Measurements from ENCODE around the gene NPRL2. TPM values are rescaled to one million over a fixed set of nuclear protein-coding genes. Genes with fewer than 3 reads are reported as not detected.

The NPRL2 gene
- total RNA-seq, 1 donor from 2014 or later: 18.0 TPM

DNA sequence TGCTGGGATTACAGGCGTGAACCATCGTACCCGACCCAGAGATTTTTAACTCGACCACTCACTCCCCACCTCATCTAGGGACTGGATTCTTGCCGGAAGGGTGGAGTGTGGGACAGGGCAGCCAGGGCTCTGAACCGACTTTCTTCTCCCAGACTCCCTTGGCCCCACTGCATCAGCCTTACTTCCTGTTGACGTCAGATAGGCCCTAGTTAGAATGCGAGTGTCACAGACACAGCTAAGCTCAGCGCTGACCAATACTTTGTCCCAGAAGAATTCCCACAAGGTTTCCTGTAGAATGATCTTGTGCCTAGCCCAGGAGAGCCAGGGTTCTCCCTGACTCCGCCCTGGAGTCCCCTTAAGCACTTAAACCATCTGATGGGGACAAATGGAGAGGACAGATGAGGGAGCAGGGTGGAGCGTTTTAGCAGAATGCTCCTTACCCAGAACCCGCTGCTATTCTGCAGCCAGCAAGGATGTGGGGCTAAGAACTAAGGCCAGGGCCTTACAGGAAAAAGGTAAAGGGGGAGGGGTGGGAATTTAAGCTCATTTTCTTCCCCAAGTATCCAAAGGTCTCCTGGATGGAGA lies 16.7 kb downstream of the NPRL2 start:
- Histone ChIP-seq H3K4me3 (ENCODE audit: low read depth, low read length) (no peak overlapping the region), H3K36me3 (ENCODE audit: control insufficient read depth, insufficient read depth, low read length) (peaks cover 1% of the 10 kb centered on the region)

DNA sequence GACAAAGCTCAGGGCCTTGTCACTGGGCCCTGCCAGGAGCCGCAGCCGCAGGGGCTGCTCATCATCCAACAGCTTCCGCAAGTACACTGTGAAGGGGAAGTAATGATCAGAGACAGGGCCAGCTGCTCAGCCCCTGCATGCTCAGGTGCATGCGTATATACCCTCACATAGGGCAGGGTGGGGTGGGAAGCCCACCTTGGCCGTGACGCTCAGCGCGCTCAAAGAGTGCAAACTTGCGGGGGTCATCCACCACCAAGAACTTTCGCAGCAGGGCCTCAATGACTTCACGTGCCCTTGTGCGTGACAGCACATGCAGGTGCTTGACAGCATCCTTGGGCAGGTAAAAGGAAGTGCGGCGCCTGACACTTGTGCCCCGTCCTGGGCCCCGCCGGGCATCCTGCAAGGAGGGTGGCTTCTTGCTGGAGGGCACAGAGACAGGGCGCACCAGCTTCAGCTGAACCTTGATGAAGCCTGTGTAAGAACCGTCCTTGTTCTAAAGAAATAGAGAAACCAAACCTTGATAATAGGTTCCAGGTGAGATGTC lies 19.1 kb downstream of the NPRL2 start:
- TF ChIP-seq, protein P1, sequence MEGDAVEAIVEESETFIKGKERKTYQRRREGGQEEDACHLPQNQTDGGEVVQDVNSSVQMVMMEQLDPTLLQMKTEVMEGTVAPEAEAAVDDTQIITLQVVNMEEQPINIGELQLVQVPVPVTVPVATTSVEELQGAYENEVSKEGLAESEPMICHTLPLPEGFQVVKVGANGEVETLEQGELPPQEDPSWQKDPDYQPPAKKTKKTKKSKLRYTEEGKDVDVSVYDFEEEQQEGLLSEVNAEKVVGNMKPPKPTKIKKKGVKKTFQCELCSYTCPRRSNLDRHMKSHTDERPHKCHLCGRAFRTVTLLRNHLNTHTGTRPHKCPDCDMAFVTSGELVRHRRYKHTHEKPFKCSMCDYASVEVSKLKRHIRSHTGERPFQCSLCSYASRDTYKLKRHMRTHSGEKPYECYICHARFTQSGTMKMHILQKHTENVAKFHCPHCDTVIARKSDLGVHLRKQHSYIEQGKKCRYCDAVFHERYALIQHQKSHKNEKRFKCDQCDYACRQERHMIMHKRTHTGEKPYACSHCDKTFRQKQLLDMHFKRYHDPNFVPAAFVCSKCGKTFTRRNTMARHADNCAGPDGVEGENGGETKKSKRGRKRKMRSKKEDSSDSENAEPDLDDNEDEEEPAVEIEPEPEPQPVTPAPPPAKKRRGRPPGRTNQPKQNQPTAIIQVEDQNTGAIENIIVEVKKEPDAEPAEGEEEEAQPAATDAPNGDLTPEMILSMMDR (IDR thresholded peaks at IDR 0.05; ENCODE audit: insufficient read depth, low read length, poor library complexity, severe bottlenecking): no peak
- no peak overlapping the region for H3K4me3 ChIP-seq (ENCODE audit: low read depth, low read length)
- peaks cover 1% of the 10 kb centered on the region for H3K36me3 ChIP-seq (ENCODE audit: control insufficient read depth, insufficient read depth, low read length)
- no peaks in the 10 kb centered on the region for H3K27me3 ChIP-seq (ENCODE audit: control insufficient read depth, insufficient read depth, low read length)
- no peak for DNase-seq (ENCODE audit: low read depth)

More for the DNA sequence above, 16.7 kb downstream of the NPRL2 start:
- H3K27me3 ChIP-seq (ENCODE audit: control insufficient read depth, insufficient read depth, low read length): no peaks in the 10 kb centered on the region
- no peak for DNase-seq (ENCODE audit: low read depth)
- TF ChIP-seq, protein P1 (IDR thresholded peaks at IDR 0.05; ENCODE audit: insufficient read depth, low read length, poor library complexity, severe bottlenecking): no peak

GRCh38 chr3:50330330-50330729 lies 20.2 kb downstream of the NPRL2 start:
- DNase-seq (ENCODE audit: low read depth): no peak
- TF ChIP-seq, protein P1 (IDR thresholded peaks at IDR 0.05; ENCODE audit: insufficient read depth, low read length, poor library complexity, severe bottlenecking): no peak
- no peaks in the 10 kb centered on the region for H3K27me3 ChIP-seq (ENCODE audit: control insufficient read depth, insufficient read depth, low read length)
- peaks cover 1% of the 10 kb centered on the region for H3K36me3 ChIP-seq (ENCODE audit: control insufficient read depth, insufficient read depth, low read length)
- H3K4me3 ChIP-seq (ENCODE audit: low read depth, low read length): no peak overlapping the region

DNA sequence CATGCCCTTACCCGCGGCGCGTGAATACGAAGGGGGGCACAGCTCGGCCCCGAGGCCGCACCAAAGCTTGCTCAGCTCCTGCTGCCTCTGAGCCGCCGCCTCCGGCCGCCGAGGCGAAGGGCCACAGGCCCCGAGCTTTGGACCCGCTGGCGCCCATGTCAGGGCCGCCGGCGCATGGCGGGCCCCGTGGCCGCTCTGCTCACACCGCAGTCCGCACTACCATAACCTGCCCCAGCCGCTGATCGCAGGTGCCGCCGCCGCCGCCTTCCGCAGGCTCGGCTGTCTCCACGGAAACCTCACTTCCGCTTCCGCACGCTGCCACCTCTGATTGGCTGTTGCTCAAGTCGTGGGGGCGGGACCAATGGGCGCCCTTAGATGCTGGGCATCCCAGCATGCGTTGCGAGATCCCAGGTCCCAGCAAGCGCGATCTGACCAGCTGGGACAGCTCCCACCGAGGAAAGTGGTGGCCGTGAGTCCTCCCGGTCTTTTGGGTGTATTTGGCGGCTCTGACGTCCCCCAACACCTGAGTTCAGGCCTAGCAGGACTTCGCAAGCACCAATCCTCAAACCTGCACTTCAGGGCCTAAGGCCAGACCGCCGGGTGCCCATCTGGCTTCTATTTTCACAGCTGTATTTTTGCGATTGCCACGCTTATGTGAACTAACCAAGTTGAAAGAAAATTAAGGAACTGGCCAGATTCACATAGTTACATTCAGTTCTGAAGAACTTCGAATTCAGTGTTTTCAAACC lies 22.5 kb downstream of the NPRL2 start, which contains the start of gene TUSC2:
TSS of gene TUSC2 (minus strand) at position 281 of the 749 bp plus-strand sequence. CDS start at position 157, 124 bp downstream.
- peak; percentile 92 for DNase-seq (ENCODE audit: low read depth)
- Histone ChIP-seq H3K4me3 (ENCODE audit: low read depth, low read length) (peak within 1 kb of the TSS; percentile 80), H3K27me3 (ENCODE audit: control insufficient read depth, insufficient read depth, low read length) (no peaks in the 10 kb centered on the region), H3K36me3 (ENCODE audit: control insufficient read depth, insufficient read depth, low read length) (peaks cover 1% of the 10 kb centered on the region)
- TF ChIP-seq, protein P1 (IDR thresholded peaks at IDR 0.05; ENCODE audit: insufficient read depth, low read length, poor library complexity, severe bottlenecking): no peak

GRCh38 chr3:50327129-50327528 lies 23.4 kb downstream of the NPRL2 start:
- TF ChIP-seq, protein P1 (IDR thresholded peaks at IDR 0.05; ENCODE audit: insufficient read depth, low read length, poor library complexity, severe bottlenecking): no peak
- peak overlapping the region; percentile 80 for H3K4me3 ChIP-seq (ENCODE audit: low read depth, low read length)
- H3K27me3 ChIP-seq (ENCODE audit: control insufficient read depth, insufficient read depth, low read length): no peaks in the 10 kb centered on the region
- peaks cover 1% of the 10 kb centered on the region for H3K36me3 ChIP-seq (ENCODE audit: control insufficient read depth, insufficient read depth, low read length)
- no peak for DNase-seq (ENCODE audit: low read depth)
